B cell (primary cell): ENCODE data around the gene TTC28.

ENCODE experiments used
- CTCF ChIP-seq: fragments of 200-600 bp; IDR thresholded peaks from one replicate; pipeline ENCODE4 v1.8.0; 2022; ENCODE audit warnings: antibody characterized with exemption, mild to moderate bottlenecking
- EZH2 ChIP-seq: IDR thresholded peaks from 2 replicates; pipeline ENCODE4 v1.6.1; 2012; ENCODE audit warnings: borderline replicate concordance, low read depth, mild to moderate bottlenecking, moderate library complexity, low read length; ENCODE audit not compliant: insufficient read depth, poor library complexity, severe bottlenecking

DNA sequence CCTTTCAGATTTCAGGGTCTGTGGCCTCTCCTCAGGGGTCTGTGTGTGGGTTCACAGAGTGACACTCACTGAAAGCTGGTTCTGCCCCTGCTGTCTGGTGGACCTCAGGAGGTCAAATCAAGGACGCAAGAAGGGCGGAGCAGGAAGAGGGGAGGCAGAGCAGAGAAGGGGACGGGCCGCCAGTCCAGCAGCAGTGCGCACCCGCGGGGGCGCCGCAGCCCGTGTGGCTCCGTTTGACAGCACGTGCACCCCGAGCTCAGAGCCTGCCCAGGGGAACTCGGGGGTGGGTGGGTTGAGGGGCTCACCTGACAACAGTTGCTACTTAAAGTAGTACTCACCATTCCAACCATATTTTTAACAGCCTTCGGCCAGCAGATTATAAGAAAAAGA is 689.2 kb downstream of the TTC28 start:
- TF ChIP-seq CTCF (no peak), EZH2 (no peak)
